Gastrocnemius medialis (tissue), 4 donors: ENCODE data around the gene DPEP1. TPM values are rescaled to one million over a fixed set of nuclear protein-coding genes. Genes with fewer than 3 reads are reported as not detected.

ENCODE experiments used
- ATAC-seq, 2 donors: fragments of 150-250 bp; one replicate each; pipeline ENCODE4 v1.9.1; 2016
- DNase-seq, 2 donors: peaks; one replicate each; pipeline ENCODE4 v3.0.0-alpha.2; 2019
- H3K27ac ChIP-seq, 4 donors: fragments of 200-600 bp; sonication (generic); 1 replicate in 1 of 4; 2 replicates in 3 of 4; pipeline ENCODE4 v1.5.1; 2016 to 2018; ENCODE audit warnings: mild to moderate bottlenecking in 2 of 4, moderate library complexity in 1 of 4
- H3K27me3 ChIP-seq, 3 donors: fragments of 200-600 bp; sonication (generic) in 2 of 3; 1 replicate in 1 of 3; 2 replicates in 2 of 3; pipeline versions ENCODE4 v1.5.1 to v1.6.0; 2016 to 2019; ENCODE audit warnings: mild to moderate bottlenecking in 1 of 3, moderate library complexity in 1 of 3
- H3K36me3 ChIP-seq, 2 donors: fragments of 200-600 bp; sonication (generic) in 1 of 2; one replicate each; pipeline ENCODE4 v1.5.1; 2017 to 2018
- H3K4me1 ChIP-seq, 2 donors: fragments of 200-600 bp; sonication (generic) in 1 of 2; one replicate each; pipeline ENCODE4 v1.5.1; 2016 to 2017; ENCODE audit warnings: mild to moderate bottlenecking in 2 of 2
- H3K4me3 ChIP-seq, 4 donors: fragments of 200-600 bp; sonication (generic) in 3 of 4; 1 replicate in 1 of 4; 2 replicates in 3 of 4; pipeline ENCODE4 v1.5.1; 2016 to 2019; ENCODE audit warnings: mild to moderate bottlenecking in 2 of 4
- H3K9me3 ChIP-seq, 3 donors: fragments of 200-600 bp; sonication (generic) in 2 of 3; 1 replicate in 1 of 3; 2 replicates in 2 of 3; pipeline ENCODE4 v1.5.1; 2016 to 2019
- CTCF ChIP-seq, 5 experiments: fragments of 450-650 bp in 3 of 5; fragments of 200-600 bp in 2 of 5; sonication (generic) in 2 of 5; IDR thresholded peaks in 4 of 5; conservative IDR thresholded peaks in 1 of 5; 1 replicate in 4 of 5; 2 replicates in 1 of 5; pipeline ENCODE4 v1.5.1; 2016 to 2019; ENCODE audit warnings: antibody characterized with exemption in 5 of 5, mild to moderate bottlenecking in 3 of 5, moderate library complexity in 3 of 5
- POLR2A ChIP-seq, 2 donors: fragments of 450-650 bp; IDR thresholded peaks; one replicate each; pipeline ENCODE4 v1.6.1; 2017; ENCODE audit warnings: antibody characterized with exemption in 2 of 2, mild to moderate bottlenecking in 2 of 2, moderate library complexity in 2 of 2
- in situ Hi-C, 4 donors: fragments of 200-750 bp; cut with MboI; loops; one replicate each; pipeline versions ENCODE4 v1.15.0 to v1.8.0; 2017; ENCODE audit warnings: low sequenced_read_pairs in 4 of 4
- intact Hi-C: fragments of 100-400 bp; cut with DNase I; formaldehyde crosslinking; loops from one replicate; pipeline ENCODE4 v1.15.1; 2023; ENCODE audit warnings: low total_unique reads
- total RNA-seq, 4 donors: library from RNA; depleted of rRNA; stranded (reverse); fragments of >200 nt; gene quantifications; one replicate each; pipeline versions ENCODE4 v1.1.0 to v1.2.3, GENCODE V29; 2016

DPEP1 gene
- total RNA-seq, 4 donors from 2014 or later, result not detected

- no peaks in the 10 kb centered on the region for H3K9me3 ChIP-seq
- ATAC-seq, result no peak
- peaks cover 8% of the 10 kb centered on the region in 2 donors for H3K4me1 ChIP-seq
- H3K27me3 ChIP-seq, result no peaks in the 10 kb centered on the region
- H3K36me3 ChIP-seq, result peaks cover 0 to 31% of the 10 kb centered on the region in 2 donors
- intact Hi-C loops, result no loop called here
- in situ Hi-C loops, result no loop called here
- TF ChIP-seq POLR2A (IDR thresholded peaks at IDR 0.05) (no peak), CTCF (IDR thresholded peaks at IDR 0.05 in 4 of 5, conservative IDR thresholded peaks at IDR 0.05 in 1 of 5) (no peak)
- no peak overlapping the region for H3K27ac ChIP-seq
- no peak overlapping the region for H3K4me3 ChIP-seq
- no peak for DNase-seq
Measured at GRCh38 chr16:89643769-89644300, 30.4 kb downstream of the DPEP1 start.

- intact Hi-C loops, result no loop called here
Measured at GRCh38 chr16:89645122-89645521, 31.7 kb downstream of the DPEP1 start.

GRCh38 chr16:89646270-89646669 lies 32.8 kb downstream of the DPEP1 start:
- intact Hi-C loops (no loop called here), in situ Hi-C loops (no loop called here)
- Histone ChIP-seq H3K27me3 (no peaks in the 10 kb centered on the region), H3K27ac (no peak overlapping the region), H3K4me3 (no peak overlapping the region), H3K36me3 (peaks cover 0 to 37% of the 10 kb centered on the region in 2 donors), H3K9me3 (no peaks in the 10 kb centered on the region), H3K4me1 (peaks cover 0 to 1% of the 10 kb centered on the region in 2 donors)
- no peak for TF ChIP-seq POLR2A (IDR thresholded peaks at IDR 0.05)
- TF ChIP-seq CTCF (IDR thresholded peaks at IDR 0.05 in 4 of 5, conservative IDR thresholded peaks at IDR 0.05 in 1 of 5), result no peak
- ATAC-seq (no peak), DNase-seq (no peak)

More at GRCh38 chr16:89645122-89645521, 31.7 kb downstream of the DPEP1 start:
- peaks cover 0 to 31% of the 10 kb centered on the region in 2 donors for H3K36me3 ChIP-seq
- no peak overlapping the region for H3K4me3 ChIP-seq
- TF ChIP-seq CTCF (IDR thresholded peaks at IDR 0.05 in 4 of 5, conservative IDR thresholded peaks at IDR 0.05 in 1 of 5), result no peak
- no peak for TF ChIP-seq POLR2A (IDR thresholded peaks at IDR 0.05)
- no peaks in the 10 kb centered on the region for H3K27me3 ChIP-seq
- no peak for ATAC-seq
- no peak for DNase-seq
- no peaks in the 10 kb centered on the region for H3K9me3 ChIP-seq
- in situ Hi-C loops, result no loop called here
- no peak overlapping the region for H3K27ac ChIP-seq
- H3K4me1 ChIP-seq, result peaks cover 8% of the 10 kb centered on the region in 2 donors

- no peaks in the 10 kb centered on the region for H3K4me1 ChIP-seq
- no peak for DNase-seq
- no peaks in the 10 kb centered on the region for H3K9me3 ChIP-seq
- ATAC-seq, result no peak
- intact Hi-C loops (no loop called here), in situ Hi-C loops (no loop called here)
- H3K27ac ChIP-seq, result no peak overlapping the region
- no peak overlapping the region for H3K4me3 ChIP-seq
- H3K27me3 ChIP-seq, result no peaks in the 10 kb centered on the region
- peaks cover 0 to 42% of the 10 kb centered on the region in 2 donors for H3K36me3 ChIP-seq
- no peak for TF ChIP-seq CTCF (IDR thresholded peaks at IDR 0.05 in 4 of 5, conservative IDR thresholded peaks at IDR 0.05 in 1 of 5)
- TF ChIP-seq POLR2A (IDR thresholded peaks at IDR 0.05), result no peak
Measured at GRCh38 chr16:89646906-89647305, 33.5 kb downstream of the DPEP1 start.

GRCh38 chr16:89651584-89651983 lies 38.1 kb downstream of the DPEP1 start:
- ATAC-seq (no peak), DNase-seq (no peak)
- no peak overlapping the region for H3K4me3 ChIP-seq
- H3K27ac ChIP-seq, result no peak overlapping the region
- no peak for TF ChIP-seq POLR2A (IDR thresholded peaks at IDR 0.05)
- TF ChIP-seq CTCF (IDR thresholded peaks at IDR 0.05 in 4 of 5, conservative IDR thresholded peaks at IDR 0.05 in 1 of 5), result no peak
- no peaks in the 10 kb centered on the region for H3K9me3 ChIP-seq
- peaks cover 5% of the 10 kb centered on the region in 2 donors for H3K4me1 ChIP-seq
- peaks cover 0 to 19% of the 10 kb centered on the region in 2 donors for H3K36me3 ChIP-seq
- intact Hi-C loops (loop anchor here (10.0 kb wide), 1 partner anchor 407 kb away; no protein-coding TSS in a partner anchor), in situ Hi-C loops (no loop called here)
- H3K27me3 ChIP-seq, result no peaks in the 10 kb centered on the region
